ENCODE measurements around the gene XBP1.

DNA sequence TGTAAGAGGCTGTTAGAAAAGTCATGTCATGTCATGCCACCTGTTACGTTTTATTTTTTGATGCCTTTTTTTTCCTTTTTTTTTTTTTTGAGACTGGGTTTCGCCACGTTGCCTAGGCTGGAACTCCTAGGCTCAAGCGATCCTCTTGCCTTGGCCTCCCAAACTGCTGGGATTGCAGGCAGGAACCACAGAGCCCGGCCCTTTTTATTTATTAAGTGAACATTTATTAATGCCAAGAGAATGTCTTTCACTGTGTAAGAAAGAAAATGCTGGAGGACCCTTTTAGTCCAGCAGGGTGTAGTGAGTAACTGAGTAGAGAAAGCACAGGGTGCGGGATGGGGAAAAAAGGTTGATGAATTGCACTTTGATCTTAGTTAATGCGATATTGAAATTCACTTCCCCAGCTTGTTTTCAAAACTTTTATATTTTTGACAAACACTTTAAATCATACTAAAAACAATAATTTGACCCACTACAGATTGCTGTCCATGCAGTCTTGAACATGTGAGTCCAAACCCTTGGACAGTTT, 2.3 kb upstream of the XBP1 start:
- TF ChIP-seq, protein P1, sequence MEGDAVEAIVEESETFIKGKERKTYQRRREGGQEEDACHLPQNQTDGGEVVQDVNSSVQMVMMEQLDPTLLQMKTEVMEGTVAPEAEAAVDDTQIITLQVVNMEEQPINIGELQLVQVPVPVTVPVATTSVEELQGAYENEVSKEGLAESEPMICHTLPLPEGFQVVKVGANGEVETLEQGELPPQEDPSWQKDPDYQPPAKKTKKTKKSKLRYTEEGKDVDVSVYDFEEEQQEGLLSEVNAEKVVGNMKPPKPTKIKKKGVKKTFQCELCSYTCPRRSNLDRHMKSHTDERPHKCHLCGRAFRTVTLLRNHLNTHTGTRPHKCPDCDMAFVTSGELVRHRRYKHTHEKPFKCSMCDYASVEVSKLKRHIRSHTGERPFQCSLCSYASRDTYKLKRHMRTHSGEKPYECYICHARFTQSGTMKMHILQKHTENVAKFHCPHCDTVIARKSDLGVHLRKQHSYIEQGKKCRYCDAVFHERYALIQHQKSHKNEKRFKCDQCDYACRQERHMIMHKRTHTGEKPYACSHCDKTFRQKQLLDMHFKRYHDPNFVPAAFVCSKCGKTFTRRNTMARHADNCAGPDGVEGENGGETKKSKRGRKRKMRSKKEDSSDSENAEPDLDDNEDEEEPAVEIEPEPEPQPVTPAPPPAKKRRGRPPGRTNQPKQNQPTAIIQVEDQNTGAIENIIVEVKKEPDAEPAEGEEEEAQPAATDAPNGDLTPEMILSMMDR (IDR thresholded peaks at IDR 0.05) = no peak
- TF ChIP-seq POLR2AphosphoS5 (IDR thresholded peaks at IDR 0.05; ENCODE audit: insufficient read depth in 1 of 2, low read depth in 1 of 2) = no peak
- no peak for TF ChIP-seq POLR2A (IDR thresholded peaks at IDR 0.05)

Measured in vagina (tissue), 2 donors.